ENCODE measurements around the gene INPP4B.

DNA sequence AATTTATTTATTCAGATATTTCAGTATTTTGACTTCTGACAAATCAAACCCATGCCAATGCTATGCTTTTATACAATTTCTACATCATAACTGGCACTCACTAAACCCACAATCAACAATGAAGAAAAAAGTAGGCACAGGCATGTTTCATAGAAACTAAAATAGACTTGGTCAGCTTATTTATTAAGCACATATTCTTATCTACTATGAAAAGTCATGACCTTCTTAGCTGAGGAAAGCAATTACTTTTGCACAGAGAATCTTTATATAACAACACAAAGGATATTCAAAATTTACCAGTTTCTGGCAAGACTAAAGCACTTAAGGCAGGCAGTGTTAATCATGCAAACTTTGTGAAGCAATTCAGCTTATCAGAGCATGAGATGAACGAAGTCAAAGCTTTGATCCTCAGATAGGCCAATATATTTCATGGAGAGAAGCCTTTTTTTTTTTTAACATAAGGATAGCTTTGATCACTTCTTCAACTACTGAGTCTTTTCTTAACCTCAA is 490.6 kb downstream of the INPP4B start:
- TF ChIP-seq EZH2phosphoT487 (IDR thresholded peaks at IDR 0.05; ENCODE audit: insufficient read depth, low read depth) (no peak), EZH2 (IDR thresholded peaks at IDR 0.05; ENCODE audit: insufficient read depth, poor library complexity, severe bottlenecking) (no peak)

Data from GM23248 (cell line).